ENCODE results near the gene RNF187. TPM values are rescaled to one million over a fixed set of nuclear protein-coding genes. Genes with fewer than 3 reads are reported as not detected.

The RNF187 gene
- total and polyA plus RNA-seq, 2 experiments from 2014 or later = 52.4 to 135 TPM

DNA sequence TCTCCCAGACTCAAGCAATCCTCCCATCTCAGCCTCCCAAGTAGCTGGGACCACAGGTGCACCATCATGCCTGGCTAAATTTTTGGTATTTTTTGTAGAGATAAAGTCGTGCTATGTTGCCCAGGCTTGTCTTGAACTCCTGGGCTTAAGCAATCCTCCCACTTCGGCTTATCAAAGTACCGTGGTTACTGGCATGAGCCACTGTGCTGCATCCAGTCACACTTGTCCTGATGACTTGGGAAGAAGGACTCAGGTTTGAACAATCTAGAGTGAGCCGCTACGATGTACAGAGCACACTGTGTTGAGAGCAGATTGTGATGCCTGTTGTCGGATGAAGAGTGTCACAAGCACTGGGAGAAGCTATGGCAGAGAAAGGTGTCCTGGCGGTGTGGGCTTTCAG lies 27.2 kb downstream of the RNF187 start:
- 73% methylated on average over 7 of the region's 7 CpGs for WGBS (ENCODE audit: low lambda C conversion rate, missing lambda C conversion rate)
- Histone ChIP-seq H3K36me3 (replicated peaks; ENCODE audit: insufficient read depth, low read depth) (no peaks in the 10 kb centered on the region), H4K20me1 (ENCODE audit: insufficient read depth, poor library complexity, severe bottlenecking) (no peaks in the 10 kb centered on the region), H3K27ac (no peak overlapping the region), H3K79me2 (no peaks in the 10 kb centered on the region), H3K9me2 (replicated peaks; ENCODE audit: insufficient read depth) (no peaks in the 10 kb centered on the region), H3K4me2 (no peak overlapping the region), H3K4me1 (ENCODE audit: insufficient read depth) (no peaks in the 10 kb centered on the region), H3K9me3 (ENCODE audit: low read depth) (no peaks in the 10 kb centered on the region), H2AFZ (no peak overlapping the region), H3K4me3 (no peak overlapping the region), H3K27me3 (peaks cover 52% of the 10 kb centered on the region)
- TF ChIP-seq, protein P1, sequence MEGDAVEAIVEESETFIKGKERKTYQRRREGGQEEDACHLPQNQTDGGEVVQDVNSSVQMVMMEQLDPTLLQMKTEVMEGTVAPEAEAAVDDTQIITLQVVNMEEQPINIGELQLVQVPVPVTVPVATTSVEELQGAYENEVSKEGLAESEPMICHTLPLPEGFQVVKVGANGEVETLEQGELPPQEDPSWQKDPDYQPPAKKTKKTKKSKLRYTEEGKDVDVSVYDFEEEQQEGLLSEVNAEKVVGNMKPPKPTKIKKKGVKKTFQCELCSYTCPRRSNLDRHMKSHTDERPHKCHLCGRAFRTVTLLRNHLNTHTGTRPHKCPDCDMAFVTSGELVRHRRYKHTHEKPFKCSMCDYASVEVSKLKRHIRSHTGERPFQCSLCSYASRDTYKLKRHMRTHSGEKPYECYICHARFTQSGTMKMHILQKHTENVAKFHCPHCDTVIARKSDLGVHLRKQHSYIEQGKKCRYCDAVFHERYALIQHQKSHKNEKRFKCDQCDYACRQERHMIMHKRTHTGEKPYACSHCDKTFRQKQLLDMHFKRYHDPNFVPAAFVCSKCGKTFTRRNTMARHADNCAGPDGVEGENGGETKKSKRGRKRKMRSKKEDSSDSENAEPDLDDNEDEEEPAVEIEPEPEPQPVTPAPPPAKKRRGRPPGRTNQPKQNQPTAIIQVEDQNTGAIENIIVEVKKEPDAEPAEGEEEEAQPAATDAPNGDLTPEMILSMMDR (IDR thresholded peaks at IDR 0.05; ENCODE audit: poor library complexity) = no peak
- TF ChIP-seq EZH2phosphoT487 (IDR thresholded peaks at IDR 0.05; ENCODE audit: low read depth, severe bottlenecking, unreplicated experiment) = no peak
- DNase-seq (ENCODE audit: low spot score) = no peak

DNA sequence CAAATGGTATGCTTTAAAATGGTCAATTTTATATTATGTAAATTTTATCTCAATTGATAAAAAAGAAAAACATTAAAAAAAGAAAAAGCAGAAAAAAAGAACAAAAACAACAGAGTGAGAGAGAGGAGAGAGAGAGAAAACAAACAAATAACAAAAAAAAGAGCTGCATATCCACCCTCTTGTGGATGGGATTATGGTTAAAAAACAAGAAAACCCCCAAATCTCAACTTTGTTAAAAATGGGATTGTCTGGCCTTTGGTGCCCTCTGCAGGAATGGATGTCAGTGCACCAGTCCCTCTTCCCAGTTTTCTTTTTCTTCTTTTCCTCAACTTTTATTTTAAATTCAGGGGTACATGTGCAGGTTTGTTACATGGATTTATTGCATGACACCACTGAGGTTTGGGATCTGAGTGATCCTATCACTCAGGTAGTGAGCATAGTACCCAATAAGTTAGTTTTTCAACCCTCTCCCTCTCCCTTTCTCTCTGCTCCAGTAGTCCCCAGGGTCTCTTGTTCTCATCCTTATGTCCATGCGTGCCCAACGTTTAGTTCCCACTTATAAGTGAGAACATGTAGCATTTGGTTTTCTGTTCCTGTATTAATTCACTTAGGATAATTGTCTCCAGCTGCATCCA lies 28.1 kb downstream of the RNF187 start:
- DNase-seq (ENCODE audit: low spot score) = peak; percentile 46
- H3K27ac ChIP-seq = no peak overlapping the region
- no peaks in the 10 kb centered on the region for H4K20me1 ChIP-seq (ENCODE audit: insufficient read depth, poor library complexity, severe bottlenecking)
- H2AFZ ChIP-seq = no peak overlapping the region
- H3K9me2 ChIP-seq (replicated peaks; ENCODE audit: insufficient read depth) = no peaks in the 10 kb centered on the region
- peaks cover 49% of the 10 kb centered on the region for H3K27me3 ChIP-seq
- no peaks in the 10 kb centered on the region for H3K36me3 ChIP-seq (replicated peaks; ENCODE audit: insufficient read depth, low read depth)
- H3K4me1 ChIP-seq (ENCODE audit: insufficient read depth) = no peaks in the 10 kb centered on the region
- WGBS (ENCODE audit: low lambda C conversion rate, missing lambda C conversion rate) = 43% methylated on average over 2 of the region's 2 CpGs
- H3K79me2 ChIP-seq = no peaks in the 10 kb centered on the region
- H3K4me3 ChIP-seq = no peak overlapping the region
- TF ChIP-seq EZH2 (IDR thresholded peaks at IDR 0.05; ENCODE audit: borderline replicate concordance) = no peak
- TF ChIP-seq, protein P1 (IDR thresholded peaks at IDR 0.05; ENCODE audit: poor library complexity) = peak; percentile 88
- H3K4me2 ChIP-seq = no peak overlapping the region
- H3K9me3 ChIP-seq (ENCODE audit: low read depth) = no peaks in the 10 kb centered on the region

DNA sequence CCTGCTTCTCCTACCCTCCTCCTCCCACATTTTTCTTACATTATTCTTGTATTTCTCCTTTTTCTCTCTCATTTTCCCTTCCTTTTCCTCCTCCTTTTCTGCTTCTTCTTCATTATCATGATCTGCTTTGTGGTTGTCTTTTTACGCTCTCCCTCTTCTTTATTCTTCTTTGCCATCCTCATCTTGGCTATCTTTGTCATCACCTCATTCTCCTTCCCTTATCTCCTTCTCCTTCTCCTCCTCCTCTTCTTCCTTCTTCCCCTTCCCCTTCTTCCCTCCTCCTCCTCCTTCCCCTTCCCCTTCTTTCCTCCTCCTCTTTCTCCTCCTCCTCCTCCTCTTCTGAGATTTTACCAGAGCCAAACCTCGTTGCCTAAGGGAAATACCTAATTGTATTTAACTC lies 30.5 kb downstream of the RNF187 start:
- Histone ChIP-seq H3K27ac (no peak overlapping the region), H3K4me1 (ENCODE audit: insufficient read depth) (no peaks in the 10 kb centered on the region), H3K27me3 (peaks cover 41% of the 10 kb centered on the region), H3K79me2 (no peaks in the 10 kb centered on the region), H3K9me2 (replicated peaks; ENCODE audit: insufficient read depth) (no peaks in the 10 kb centered on the region), H3K36me3 (replicated peaks; ENCODE audit: insufficient read depth, low read depth) (no peaks in the 10 kb centered on the region), H2AFZ (no peak overlapping the region), H4K20me1 (ENCODE audit: insufficient read depth, poor library complexity, severe bottlenecking) (no peaks in the 10 kb centered on the region), H3K4me3 (no peak overlapping the region), H3K9me3 (ENCODE audit: low read depth) (no peaks in the 10 kb centered on the region), H3K4me2 (no peak overlapping the region)
- no peak for TF ChIP-seq EZH2 (IDR thresholded peaks at IDR 0.05; ENCODE audit: borderline replicate concordance)
- TF ChIP-seq EZH2phosphoT487 (IDR thresholded peaks at IDR 0.05; ENCODE audit: low read depth, severe bottlenecking, unreplicated experiment) = no peak
- TF ChIP-seq, protein P1 (IDR thresholded peaks at IDR 0.05; ENCODE audit: poor library complexity) = no peak
- 52% methylated on average over 2 of the region's 2 CpGs for WGBS (ENCODE audit: low lambda C conversion rate, missing lambda C conversion rate)
- DNase-seq (ENCODE audit: low spot score) = no peak

DNA sequence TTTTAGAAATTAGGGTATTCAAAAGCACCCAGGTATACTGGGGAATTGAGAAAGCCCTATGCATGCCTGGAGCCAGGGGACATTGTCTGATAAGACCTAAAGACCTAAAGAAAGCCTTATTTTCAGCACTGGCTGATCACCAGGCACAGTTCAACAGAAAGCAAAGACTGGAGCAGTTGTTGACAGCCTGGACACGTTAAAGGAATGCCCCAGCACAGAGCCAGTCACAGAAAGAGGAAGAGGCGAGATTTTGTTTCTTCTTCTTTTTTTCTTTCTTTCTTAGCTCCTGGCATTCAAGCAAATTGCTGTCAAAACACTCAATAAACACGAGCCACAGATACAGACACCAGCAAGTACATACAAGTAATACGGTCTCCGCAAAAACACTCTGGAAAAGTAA lies 40.4 kb downstream of the RNF187 start:
- no peaks in the 10 kb centered on the region for H3K27me3 ChIP-seq
- WGBS (ENCODE audit: low lambda C conversion rate, missing lambda C conversion rate) = 55% methylated on average over 5 of the region's 5 CpGs

More for the DNA sequence above, 40.4 kb downstream of the RNF187 start:
- TF ChIP-seq, protein P1 (IDR thresholded peaks at IDR 0.05; ENCODE audit: poor library complexity) = no peak
- no peak for TF ChIP-seq EZH2 (IDR thresholded peaks at IDR 0.05; ENCODE audit: borderline replicate concordance)
- no peak for TF ChIP-seq EZH2phosphoT487 (IDR thresholded peaks at IDR 0.05; ENCODE audit: low read depth, severe bottlenecking, unreplicated experiment)
- no peaks in the 10 kb centered on the region for H3K4me1 ChIP-seq (ENCODE audit: insufficient read depth)
- no peaks in the 10 kb centered on the region for H3K36me3 ChIP-seq (replicated peaks; ENCODE audit: insufficient read depth, low read depth)
- DNase-seq (ENCODE audit: low spot score) = no peak
- H3K9me2 ChIP-seq (replicated peaks; ENCODE audit: insufficient read depth) = no peaks in the 10 kb centered on the region
- H3K79me2 ChIP-seq = no peaks in the 10 kb centered on the region
- H3K27ac ChIP-seq = no peak overlapping the region
- H3K9me3 ChIP-seq (ENCODE audit: low read depth) = no peaks in the 10 kb centered on the region
- no peak overlapping the region for H2AFZ ChIP-seq
- no peak overlapping the region for H3K4me3 ChIP-seq
- no peak overlapping the region for H3K4me2 ChIP-seq
- no peaks in the 10 kb centered on the region for H4K20me1 ChIP-seq (ENCODE audit: insufficient read depth, poor library complexity, severe bottlenecking)

Measured in hepatocyte (in vitro differentiated cells).